Keratinocyte (primary cell): ENCODE results near the gene MAGEA3. TPM values are rescaled to one million over a fixed set of nuclear protein-coding genes. Genes with fewer than 3 reads are reported as not detected.
"Not testable (repeated sequence)": the region's sequence is repeated elsewhere in the genome, so short reads cannot be mapped to it uniquely, and the experiment has no call there.

Experiments used
- DNase-seq: peaks from one replicate; pipeline ENCODE4 v3.0.0-alpha.2; 2011; ENCODE audit warnings: low read depth, missing footprints, low spot score
- FAIRE-seq: peaks from 2 replicates; lab custom pipeline; 2011; peaks lifted over from hg19 to GRCh38; lab: Jason Lieb, UNC
- H2AFZ ChIP-seq: 2 replicates; pipeline ENCODE4 v1.6.0; 2012; ENCODE audit warnings: low read length, control low read depth, inconsistent platforms; ENCODE audit not compliant: control insufficient read depth
- H3K27ac ChIP-seq: 2 replicates; pipeline ENCODE4 v1.5.1; 2011; ENCODE audit warnings: low read length; ENCODE audit not compliant: control insufficient read depth, insufficient read depth
- H3K27me3 ChIP-seq: 3 replicates; pipeline ENCODE4 v1.6.0; 2011; ENCODE audit warnings: low read length; ENCODE audit not compliant: control insufficient read depth, insufficient read depth; ENCODE audit errors: extremely low read depth
- H3K36me3 ChIP-seq, 2 experiments: 2 replicates in 1 of 2; 3 replicates in 1 of 2; pipeline ENCODE4 v1.5.1; 2011; ENCODE audit warnings: low read length in 2 of 2, mild to moderate bottlenecking in 1 of 2; ENCODE audit not compliant: control insufficient read depth in 2 of 2, insufficient read depth in 2 of 2; ENCODE audit errors: extremely low read depth in 1 of 2
- H3K4me1 ChIP-seq: 3 replicates; pipeline ENCODE4 v1.5.1; 2011; ENCODE audit warnings: low read length; ENCODE audit not compliant: control insufficient read depth, insufficient read depth; ENCODE audit errors: extremely low read depth
- H3K4me2 ChIP-seq: 3 replicates; pipeline ENCODE4 v1.6.0; 2011; ENCODE audit warnings: low read depth, low read length; ENCODE audit not compliant: control insufficient read depth, insufficient read depth; ENCODE audit errors: extremely low read depth
- H3K4me3 ChIP-seq, 3 experiments: fragments of 200-600 bp in 1 of 3; sonication (generic) in 1 of 3; 2 replicates in 2 of 3; 3 replicates in 1 of 3; pipeline ENCODE4 v1.5.1; 2011 to 2016; ENCODE audit warnings: low read length in 3 of 3, mild to moderate bottlenecking in 3 of 3, control low read depth in 2 of 3, inconsistent platforms in 1 of 3, low read depth in 1 of 3, mixed read lengths in 1 of 3, mixed run types in 1 of 3, moderate library complexity in 1 of 3; ENCODE audit not compliant: control insufficient read depth in 2 of 3, insufficient read depth in 2 of 3; ENCODE audit errors: extremely low read depth in 1 of 3
- H3K79me2 ChIP-seq: 2 replicates; pipeline ENCODE4 v1.6.0; 2012; ENCODE audit warnings: low read length; ENCODE audit not compliant: control insufficient read depth, insufficient read depth
- H3K9ac ChIP-seq: 3 replicates; pipeline ENCODE4 v1.6.0; 2011; ENCODE audit warnings: low read length; ENCODE audit not compliant: control insufficient read depth, insufficient read depth; ENCODE audit errors: extremely low read depth
- H3K9me1 ChIP-seq: 3 replicates; pipeline ENCODE4 v1.6.0; 2011; ENCODE audit warnings: low read length; ENCODE audit not compliant: control insufficient read depth, insufficient read depth; ENCODE audit errors: extremely low read depth
- H3K9me3 ChIP-seq: 2 replicates; pipeline ENCODE4 v1.5.1; 2012; ENCODE audit warnings: low read depth, low read length; ENCODE audit not compliant: control insufficient read depth
- H4K20me1 ChIP-seq: 3 replicates; pipeline ENCODE4 v1.6.0; 2011; ENCODE audit warnings: low read length; ENCODE audit not compliant: control insufficient read depth, insufficient read depth; ENCODE audit errors: extremely low read depth
- EZH2 ChIP-seq: IDR thresholded peaks from one replicate; pipeline ENCODE4 v1.6.1; 2012; ENCODE audit warnings: inconsistent platforms, mild to moderate bottlenecking, low read length, moderate library complexity
- dilution Hi-C: fragments of 300-500 bp; cut with MboI; formaldehyde crosslinking; loops from one replicate; pipeline ENCODE4 v1.7.0; 2020; ENCODE audit warnings: low sequenced_read_pairs; ENCODE audit not compliant: extremely low pct_ligation_motif_present
- polyA minus RNA-seq, 3 experiments: library from RNA; depleted of rRNA, polyadenylated mRNA; stranded (reverse); fragments of >200 nt; gene quantifications; 1 replicate in 1 of 3; 2 replicates in 1 of 3; 3 replicates in 1 of 3; pipeline ENCODE4 v1.2.3, GENCODE V29; 2011
- polyA plus RNA-seq, 5 experiments: library from polyadenylated mRNA; depleted of rRNA in 3 of 5; stranded (reverse) in 3 of 5; stranded (forward) in 1 of 5; unstranded in 1 of 5; fragments of >200 nt; gene quantifications; 1 replicate in 1 of 5; 2 replicates in 3 of 5; 3 replicates in 1 of 5; pipeline versions ENCODE4 v1.2.1 to v1.2.3, GENCODE V29; 2011 to 2012; ENCODE audit warnings: missing spikeins in 2 of 5, low read depth in 1 of 5, low replicate concordance in 1 of 5
- TF ChIP-seq, protein P1 (sequence below), 3 experiments: IDR thresholded peaks in 1 of 3; conservative IDR thresholded peaks in 1 of 3; optimal IDR thresholded peaks in 1 of 3; 2 replicates in 2 of 3; 3 replicates in 1 of 3; pipeline versions ENCODE3 to v1.5.1; 2011; ENCODE audit warnings: low read length in 3 of 3, mild to moderate bottlenecking in 3 of 3, moderate library complexity in 2 of 3, control low read depth in 1 of 3, inconsistent platforms in 1 of 3; ENCODE audit not compliant: insufficient read depth in 2 of 3; ENCODE audit errors: extremely low read depth in 1 of 3

The MAGEA3 gene, protein sequence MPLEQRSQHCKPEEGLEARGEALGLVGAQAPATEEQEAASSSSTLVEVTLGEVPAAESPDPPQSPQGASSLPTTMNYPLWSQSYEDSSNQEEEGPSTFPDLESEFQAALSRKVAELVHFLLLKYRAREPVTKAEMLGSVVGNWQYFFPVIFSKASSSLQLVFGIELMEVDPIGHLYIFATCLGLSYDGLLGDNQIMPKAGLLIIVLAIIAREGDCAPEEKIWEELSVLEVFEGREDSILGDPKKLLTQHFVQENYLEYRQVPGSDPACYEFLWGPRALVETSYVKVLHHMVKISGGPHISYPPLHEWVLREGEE
- polyA plus RNA-seq (not detected in 3 replicates), polyA minus RNA-seq (0.10 to 0.82 TPM in 2 of 3 replicates, not detected in the other)
- polyA plus RNA-seq (2011; ENCODE audit: low read depth), result not detected
- not detected in 2 replicates for polyA plus RNA-seq (2011; cell fraction: cytosol; rRNA removed)
- not detected in 2 replicates for polyA plus RNA-seq (2011; cell fraction: nucleus; rRNA removed)
- not detected in 2 replicates for polyA plus RNA-seq (2012; ENCODE audit: low replicate concordance)
- polyA minus RNA-seq (2011; cell fraction: cytosol; rRNA and poly(A)+ RNA removed), result not detected
- not detected in 2 replicates for polyA minus RNA-seq (2011; cell fraction: nucleus; rRNA and poly(A)+ RNA removed)

DNA sequence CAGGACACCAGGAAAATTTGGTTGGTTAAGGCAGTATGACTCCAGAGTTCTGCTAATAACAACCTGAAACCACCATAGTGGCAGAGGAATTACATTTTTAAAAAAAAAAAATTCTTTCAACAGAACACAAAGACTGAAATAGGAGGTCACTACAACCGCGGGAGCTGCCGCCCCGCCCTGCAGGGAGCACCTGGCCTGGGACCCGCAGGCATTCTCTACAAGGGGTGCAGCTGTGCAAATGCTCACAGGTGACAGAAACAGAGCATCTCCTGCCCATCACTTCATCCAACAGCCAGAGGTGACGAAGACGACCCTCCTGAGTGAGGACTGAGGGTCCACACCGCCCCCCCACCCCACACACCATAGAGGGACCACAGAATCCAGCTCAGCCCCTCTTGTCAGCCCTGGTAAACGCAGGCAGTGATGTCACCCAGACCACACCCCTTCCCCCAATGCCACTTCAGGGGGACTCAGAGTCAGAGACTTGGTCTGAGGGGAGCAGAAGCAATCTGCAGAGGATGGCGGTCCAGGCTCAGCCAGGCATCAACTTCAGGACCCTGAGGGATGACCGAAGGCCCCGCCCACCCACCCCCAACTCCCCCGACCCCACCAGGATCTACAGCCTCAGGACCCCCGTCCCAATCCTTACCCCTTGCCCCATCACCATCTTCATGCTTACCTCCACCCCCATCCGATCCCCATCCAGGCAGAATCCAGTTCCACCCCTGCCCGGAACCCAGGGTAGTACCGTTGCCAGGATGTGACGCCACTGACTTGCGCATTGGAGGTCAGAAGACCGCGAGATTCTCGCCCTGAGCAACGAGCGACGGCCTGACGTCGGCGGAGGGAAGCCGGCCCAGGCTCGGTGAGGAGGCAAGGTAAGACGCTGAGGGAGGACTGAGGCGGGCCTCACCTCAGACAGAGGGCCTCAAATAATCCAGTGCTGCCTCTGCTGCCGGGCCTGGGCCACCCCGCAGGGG lies at the start of gene MAGEA3:
MAGEA3 (plus strand) TSS at position 843 of the 980 bp plus-strand sequence. CDS start 2,039 bp downstream, outside the sequence.
- dilution Hi-C loops, H3K4me2 ChIP-seq, H3K9me1 ChIP-seq, H3K4me3 ChIP-seq, H4K20me1 ChIP-seq, H3K27me3 ChIP-seq, H3K4me1 ChIP-seq, FAIRE-seq, H3K79me2 ChIP-seq, H2AFZ ChIP-seq, DNase-seq, H3K27ac ChIP-seq, H3K9me3 ChIP-seq, H3K9ac ChIP-seq, H3K36me3 ChIP-seq: not testable (repeated sequence)

DNA sequence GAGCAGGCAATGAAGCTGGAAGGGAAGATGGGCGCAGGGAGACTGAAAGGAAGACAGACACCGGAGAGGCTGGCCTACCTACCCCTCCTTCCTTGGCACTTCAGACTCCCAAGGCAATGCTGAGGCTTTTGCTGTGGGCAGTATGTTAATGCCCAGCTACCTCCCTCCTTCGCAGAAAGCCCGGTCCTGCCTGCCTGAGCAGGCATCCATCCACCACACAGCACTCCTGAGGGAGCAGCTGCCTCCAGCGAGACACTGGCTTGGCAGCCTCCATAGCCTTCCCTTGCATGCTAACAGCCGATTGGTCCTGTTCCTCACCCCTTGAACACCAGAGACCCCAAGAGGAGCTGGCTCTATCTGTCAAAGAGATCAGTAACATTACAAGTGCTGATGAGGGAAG lies 46.5 kb upstream of the MAGEA3 start:
- Histone ChIP-seq H4K20me1 (no peaks in the 10 kb centered on the region), H3K4me2 (no peak overlapping the region), H3K9me3 (no peaks in the 10 kb centered on the region), H3K4me3 (no peak overlapping the region), H3K27ac (no peak overlapping the region), H2AFZ (no peak overlapping the region), H3K9me1 (no peaks in the 10 kb centered on the region), H3K9ac (no peak overlapping the region), H3K27me3 (no peaks in the 10 kb centered on the region), H3K4me1 (no peaks in the 10 kb centered on the region), H3K36me3 (no peaks in the 10 kb centered on the region), H3K79me2 (no peaks in the 10 kb centered on the region)
- FAIRE-seq, result no peak
- no peak for TF ChIP-seq EZH2
- TF ChIP-seq, protein P1, sequence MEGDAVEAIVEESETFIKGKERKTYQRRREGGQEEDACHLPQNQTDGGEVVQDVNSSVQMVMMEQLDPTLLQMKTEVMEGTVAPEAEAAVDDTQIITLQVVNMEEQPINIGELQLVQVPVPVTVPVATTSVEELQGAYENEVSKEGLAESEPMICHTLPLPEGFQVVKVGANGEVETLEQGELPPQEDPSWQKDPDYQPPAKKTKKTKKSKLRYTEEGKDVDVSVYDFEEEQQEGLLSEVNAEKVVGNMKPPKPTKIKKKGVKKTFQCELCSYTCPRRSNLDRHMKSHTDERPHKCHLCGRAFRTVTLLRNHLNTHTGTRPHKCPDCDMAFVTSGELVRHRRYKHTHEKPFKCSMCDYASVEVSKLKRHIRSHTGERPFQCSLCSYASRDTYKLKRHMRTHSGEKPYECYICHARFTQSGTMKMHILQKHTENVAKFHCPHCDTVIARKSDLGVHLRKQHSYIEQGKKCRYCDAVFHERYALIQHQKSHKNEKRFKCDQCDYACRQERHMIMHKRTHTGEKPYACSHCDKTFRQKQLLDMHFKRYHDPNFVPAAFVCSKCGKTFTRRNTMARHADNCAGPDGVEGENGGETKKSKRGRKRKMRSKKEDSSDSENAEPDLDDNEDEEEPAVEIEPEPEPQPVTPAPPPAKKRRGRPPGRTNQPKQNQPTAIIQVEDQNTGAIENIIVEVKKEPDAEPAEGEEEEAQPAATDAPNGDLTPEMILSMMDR (optimal IDR thresholded peaks at IDR 0.05 in 1 of 3, IDR thresholded peaks at IDR 0.05 in 1 of 3, conservative IDR thresholded peaks at IDR 0.05 in 1 of 3; ENCODE audit: extremely low read depth in 1 of 3, insufficient read depth in 2 of 3, low read length in 3 of 3), result no peak
- no peak for DNase-seq
- dilution Hi-C loops, result no loop called here
